ENCODE results near the gene WRAP73.

WRAP73 gene

GRCh38 chr1:3681231-3681897 is 31.5 kb upstream of the WRAP73 start:
- no peak for DNase-seq

GRCh38 chr1:3680488-3681230 is 30.8 kb upstream of the WRAP73 start:
- no peak for DNase-seq

GRCh38 chr1:3679799-3680453 is 30.0 kb upstream of the WRAP73 start:
- DNase-seq, result no peak

- no peak for DNase-seq
Observed at GRCh38 chr1:3679098-3679555, 29.2 kb upstream of the WRAP73 start.

GRCh38 chr1:3678361-3679097 is 28.6 kb upstream of the WRAP73 start:
- no peak for DNase-seq

GRCh38 chr1:3677484-3677883 is 27.6 kb upstream of the WRAP73 start:
- DNase-seq, result no peak

GRCh38 chr1:3676581-3677470 is 26.9 kb upstream of the WRAP73 start:
- no peak for DNase-seq

GRCh38 chr1:3675436-3675835 is 25.5 kb upstream of the WRAP73 start:
- no peak for DNase-seq

GRCh38 chr1:3674100-3675094 is 24.5 kb upstream of the WRAP73 start:
- DNase-seq, result no peak

GRCh38 chr1:3673381-3674099 is 23.6 kb upstream of the WRAP73 start:
- no peak for DNase-seq

- DNase-seq, result no peak
Observed at GRCh38 chr1:3672971-3673361, 23.1 kb upstream of the WRAP73 start.

- DNase-seq, result no peak
Observed at GRCh38 chr1:3672231-3672970, 22.5 kb upstream of the WRAP73 start.

GRCh38 chr1:3671371-3672180 is 21.7 kb upstream of the WRAP73 start:
- no peak for DNase-seq

- DNase-seq, result no peak
Observed at GRCh38 chr1:3670823-3671265, 20.9 kb upstream of the WRAP73 start.

- DNase-seq, result no peak
Observed at GRCh38 chr1:3669971-3670431, 20.1 kb upstream of the WRAP73 start.

- DNase-seq, result no peak
Observed at GRCh38 chr1:3669421-3669821, 19.5 kb upstream of the WRAP73 start.

GRCh38 chr1:3668585-3669300 is 18.8 kb upstream of the WRAP73 start:
- peak; percentile 95 for DNase-seq

- no peak for DNase-seq
Observed at GRCh38 chr1:3668148-3668547, 18.2 kb upstream of the WRAP73 start.

Measured in NCI-H1105 (cell line).